Caco-2 (cell line): ENCODE measurements around the gene GPC6. TPM values are rescaled to one million over a fixed set of nuclear protein-coding genes. Genes with fewer than 3 reads are reported as not detected.

Experiments
- BruUV-seq: library from RNA; stranded (reverse); fragments of 400-500 nt; replicated peaks from 2 replicates; lab custom pipeline; 2021; lab: Mats Ljungman, UMichigan
- CTCF ChIA-PET: fragments of 300-600 bp; sonication (Branson Sonifier 250); formaldehyde crosslinking; loops from one replicate; lab custom pipeline; 2022; ENCODE audit warnings: antibody characterized with exemption; lab: Charles Lee
- POLR2A ChIA-PET: fragments of 300-600 bp; sonication (Branson Sonifier 250); formaldehyde crosslinking; loops from one replicate; lab custom pipeline; 2022; ENCODE audit warnings: antibody characterized with exemption; lab: Charles Lee
- DNase-seq, 2 experiments: peaks; one replicate each; pipeline versions ENCODE4 v3.0.0 to v3.0.0-alpha.2; 2020 to 2022
- H3K27me3 ChIP-seq: replicated peaks from 2 replicates; pipeline ENCODE4 v1.6.0; 2011; ENCODE audit warnings: low read length; ENCODE audit not compliant: control insufficient read depth, insufficient read depth
- H3K36me3 ChIP-seq: 2 replicates; pipeline ENCODE4 v1.5.1; 2011; ENCODE audit warnings: low read length; ENCODE audit not compliant: control insufficient read depth, insufficient read depth
- H3K4me1 ChIP-seq: fragments of 250-450 bp; sonication (Bioruptor Pico); 2 replicates; pipeline ENCODE4 v1.5.1; 2020; ENCODE audit warnings: mild to moderate bottlenecking
- H3K4me3 ChIP-seq: 2 replicates; pipeline ENCODE4 v1.5.1; 2011; ENCODE audit warnings: low read depth, mild to moderate bottlenecking, control low read depth, low read length
- H3K9me3 ChIP-seq: fragments of 250-450 bp; sonication (Bioruptor Pico); 2 replicates; pipeline ENCODE4 v1.5.1; 2020; ENCODE audit warnings: mild to moderate bottlenecking, moderate library complexity
- H3K27ac Mint-ChIP-seq: one replicate; pipeline ENCODE4 v1.8.0; 2022; ENCODE audit warnings: mixed read lengths; ENCODE audit not compliant: unreplicated experiment
- H3K27me3 Mint-ChIP-seq: one replicate; pipeline ENCODE4 v1.8.0; 2022; ENCODE audit warnings: mixed read lengths; ENCODE audit not compliant: insufficient read depth, unreplicated experiment
- H3K36me3 Mint-ChIP-seq: one replicate; pipeline ENCODE4 v1.8.0; 2022; ENCODE audit warnings: mild to moderate bottlenecking, mixed read lengths; ENCODE audit not compliant: insufficient read depth, unreplicated experiment
- H3K4me1 Mint-ChIP-seq: one replicate; pipeline ENCODE4 v1.8.0; 2022; ENCODE audit warnings: low read depth, mixed read lengths; ENCODE audit not compliant: unreplicated experiment
- H3K4me3 Mint-ChIP-seq: one replicate; pipeline ENCODE4 v1.8.0; 2022; ENCODE audit warnings: mild to moderate bottlenecking, moderate library complexity, mixed read lengths; ENCODE audit not compliant: unreplicated experiment
- H3K9me3 Mint-ChIP-seq: one replicate; pipeline ENCODE4 v1.8.0; 2022; ENCODE audit warnings: mixed read lengths; ENCODE audit not compliant: unreplicated experiment
- CTCF ChIP-seq, 2 experiments: fragments of 200-600 bp in 1 of 2; IDR thresholded peaks; 1 replicate in 1 of 2; 2 replicates in 1 of 2; pipeline versions ENCODE4 v1.5.1 to v1.8.0; 2011 to 2022; ENCODE audit warnings: antibody characterized with exemption in 1 of 2, control low read depth in 1 of 2, inconsistent platforms in 1 of 2, low read depth in 1 of 2, low read length in 1 of 2, mild to moderate bottlenecking in 1 of 2, moderate library complexity in 1 of 2; ENCODE audit not compliant: insufficient read depth in 1 of 2, severe bottlenecking in 1 of 2, unreplicated experiment in 1 of 2
- intact Hi-C: fragments of 100-400 bp; cut with micrococcal nuclease; formaldehyde crosslinking; loops from one replicate; pipeline ENCODE4 v1.10.0; 2022; ENCODE audit not compliant: unreplicated experiment
- total RNA-seq: library from RNA; stranded (reverse); gene quantifications from 2 replicates; pipeline ENCODE4 v1.2.3, GENCODE V29; 2022

GPC6 gene
- total RNA-seq, 1 experiment from 2014 or later = 0.16 TPM

- no peaks in the 10 kb centered on the region for H3K4me1 ChIP-seq
- H3K27me3 Mint-ChIP-seq = peaks cover 8% of the 10 kb centered on the region
- H3K36me3 ChIP-seq = no peaks in the 10 kb centered on the region
- BruUV-seq = no TSS peak
- H3K9me3 ChIP-seq = no peaks in the 10 kb centered on the region
- no peaks in the 10 kb centered on the region for H3K4me1 Mint-ChIP-seq
- CTCF ChIA-PET = no interaction called here
- H3K9me3 Mint-ChIP-seq = no peaks in the 10 kb centered on the region
- no peaks in the 10 kb centered on the region for H3K27me3 ChIP-seq
- POLR2A ChIA-PET = no interaction called here
- no peak overlapping the region for H3K4me3 Mint-ChIP-seq
- no peaks in the 10 kb centered on the region for H3K36me3 Mint-ChIP-seq
- no peak for DNase-seq
- intact Hi-C loops = no loop called here
- H3K4me3 ChIP-seq = no peak overlapping the region
- no peak overlapping the region for H3K27ac Mint-ChIP-seq
- no peak for TF ChIP-seq CTCF (IDR thresholded peaks at IDR 0.05; ENCODE audit: insufficient read depth in 1 of 2, low read depth in 1 of 2, low read length in 1 of 2, severe bottlenecking in 1 of 2, unreplicated experiment in 1 of 2)
These were observed 150.6 kb downstream of the GPC6 start for GRCh38 chr13:93377196-93377595.

GRCh38 chr13:93378184-93378583, 151.6 kb downstream of the GPC6 start:
- Mint-ChIP-seq H3K27ac (no peak overlapping the region), H3K36me3 (no peaks in the 10 kb centered on the region), H3K4me3 (no peak overlapping the region), H3K9me3 (no peaks in the 10 kb centered on the region), H3K27me3 (peaks cover 8% of the 10 kb centered on the region), H3K4me1 (no peaks in the 10 kb centered on the region)
- CTCF ChIA-PET = no interaction called here
- H3K4me3 ChIP-seq = no peak overlapping the region
- BruUV-seq = no TSS peak
- POLR2A ChIA-PET = no interaction called here
- DNase-seq = no peak
- no peaks in the 10 kb centered on the region for H3K36me3 ChIP-seq
- H3K9me3 ChIP-seq = no peaks in the 10 kb centered on the region
- intact Hi-C loops = no loop called here
- TF ChIP-seq CTCF (IDR thresholded peaks at IDR 0.05; ENCODE audit: insufficient read depth in 1 of 2, low read depth in 1 of 2, low read length in 1 of 2, severe bottlenecking in 1 of 2, unreplicated experiment in 1 of 2) = no peak
- no peaks in the 10 kb centered on the region for H3K27me3 ChIP-seq
- no peaks in the 10 kb centered on the region for H3K4me1 ChIP-seq

- no peaks in the 10 kb centered on the region for H3K36me3 Mint-ChIP-seq
- TF ChIP-seq CTCF (IDR thresholded peaks at IDR 0.05; ENCODE audit: insufficient read depth in 1 of 2, low read depth in 1 of 2, low read length in 1 of 2, severe bottlenecking in 1 of 2, unreplicated experiment in 1 of 2) = no peak
- H3K36me3 ChIP-seq = no peaks in the 10 kb centered on the region
- no peaks in the 10 kb centered on the region for H3K4me1 ChIP-seq
- H3K27me3 ChIP-seq = no peaks in the 10 kb centered on the region
- H3K4me3 ChIP-seq = no peak overlapping the region
- H3K9me3 Mint-ChIP-seq = no peaks in the 10 kb centered on the region
- intact Hi-C loops = no loop called here
- no peak overlapping the region for H3K4me3 Mint-ChIP-seq
- no peaks in the 10 kb centered on the region for H3K4me1 Mint-ChIP-seq
- POLR2A ChIA-PET = no interaction called here
- DNase-seq = no peak
- no TSS peak for BruUV-seq
- no peaks in the 10 kb centered on the region for H3K9me3 ChIP-seq
- peaks cover 12% of the 10 kb centered on the region for H3K27me3 Mint-ChIP-seq
- CTCF ChIA-PET = no interaction called here
- H3K27ac Mint-ChIP-seq = no peak overlapping the region
These were observed 159.5 kb downstream of the GPC6 start for GRCh38 chr13:93386116-93386515.
